Gastroesophageal sphincter (tissue), 4 donors: ENCODE measurements around the gene CCNY. TPM values are rescaled to one million over a fixed set of nuclear protein-coding genes. Genes with fewer than 3 reads are reported as not detected.

Experiments used
- ATAC-seq: fragments of 150-250 bp; one replicate; pipeline ENCODE4 v1.9.1; 2016; ENCODE audit warnings: mild to moderate bottlenecking, moderate library complexity
- H3K27ac ChIP-seq, 4 donors: fragments of 200-600 bp; sonication (generic) in 3 of 4; 1 replicate in 3 of 4; 2 replicates in 1 of 4; pipeline ENCODE4 v1.5.1; 2016 to 2019
- H3K27me3 ChIP-seq: fragments of 200-600 bp; sonication (generic); one replicate; pipeline ENCODE4 v1.5.1; 2019
- H3K36me3 ChIP-seq, 2 donors: fragments of 200-600 bp; sonication (generic); one replicate each; pipeline ENCODE4 v1.5.1; 2019; ENCODE audit warnings: control low read depth in 1 of 2
- H3K4me1 ChIP-seq, 3 donors: fragments of 200-600 bp; sonication (generic); 1 replicate in 2 of 3; 2 replicates in 1 of 3; pipeline ENCODE4 v1.5.1; 2016 to 2019; ENCODE audit warnings: control low read depth in 2 of 3
- H3K4me3 ChIP-seq, 2 donors: fragments of 200-600 bp; sonication (generic); one replicate each; pipeline ENCODE4 v1.5.1; 2019; ENCODE audit warnings: mild to moderate bottlenecking in 1 of 2, moderate library complexity in 1 of 2
- H3K9me3 ChIP-seq, 3 donors: fragments of 200-600 bp; sonication (generic); one replicate each; pipeline ENCODE4 v1.5.1; 2017 to 2019; ENCODE audit warnings: control low read depth in 2 of 3
- EP300 ChIP-seq: sonication (generic); formaldehyde crosslinking; IDR thresholded peaks from one replicate; pipeline ENCODE4 v1.6.1; 2017; ENCODE audit warnings: antibody characterized with exemption, mild to moderate bottlenecking
- POLR2A ChIP-seq, 2 donors: fragments of 450-650 bp; IDR thresholded peaks; one replicate each; pipeline ENCODE4 v1.6.1; 2017; ENCODE audit warnings: antibody characterized with exemption in 2 of 2, mild to moderate bottlenecking in 2 of 2, moderate library complexity in 1 of 2
- POLR2AphosphoS5 ChIP-seq: sonication (generic); formaldehyde crosslinking; IDR thresholded peaks from one replicate; pipeline ENCODE4 v1.6.1; 2017; ENCODE audit warnings: antibody characterized with exemption
- WGBS, 2 donors: methylation state at CpG; one replicate each; pipeline ENCODE4 v1.1.5; 2018; ENCODE audit warnings: low coverage in 1 of 2; 5-methylcytosine and 5-hydroxymethylcytosine counted together
- total RNA-seq, 4 donors: library from RNA; depleted of rRNA; stranded (reverse); fragments of >200 nt; gene quantifications; one replicate each; pipeline ENCODE4 v1.1.0, GENCODE V29; 2016
- TF ChIP-seq, protein P1 (sequence below), 4 experiments: fragments of 200-600 bp in 2 of 4; fragments of 450-650 bp in 2 of 4; sonication (generic) in 1 of 4; IDR thresholded peaks; one replicate each; pipeline ENCODE4 v1.5.1; 2017 to 2019; ENCODE audit warnings: antibody characterized with exemption in 4 of 4, mild to moderate bottlenecking in 2 of 4, moderate library complexity in 2 of 4

CCNY gene
- total RNA-seq, 4 donors from 2014 or later: 35.5 to 106 (median 63.2) TPM

DNA sequence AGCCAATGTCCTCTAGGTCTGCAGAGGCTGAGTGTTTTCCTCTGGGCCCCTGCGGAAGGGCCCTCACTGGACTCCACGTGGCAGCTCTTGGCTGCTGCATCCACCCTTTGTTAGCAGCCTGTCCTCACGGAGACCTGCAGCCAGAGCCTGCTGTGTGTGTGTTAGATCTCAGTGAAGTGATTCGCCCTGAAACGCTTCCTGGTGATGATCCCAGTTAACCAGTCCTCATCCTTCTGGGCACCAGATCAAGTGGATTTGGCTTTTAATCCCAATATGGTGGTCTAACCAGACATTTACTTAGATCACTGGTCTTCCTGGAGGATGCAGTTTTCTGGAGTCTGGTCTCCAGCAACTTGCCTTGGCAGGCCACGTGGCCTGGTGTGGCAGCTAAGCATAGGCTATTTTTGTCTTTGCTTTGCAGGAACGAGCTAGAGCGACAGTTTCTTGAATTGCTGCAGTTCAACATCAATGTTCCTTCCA, 229.3 kb downstream of the CCNY start:
- Histone ChIP-seq H3K27ac (peak overlapping the region in 3 of 4 donors; percentile 39 to 63 (median 55)), H3K4me1 (peaks cover 0 to 37% (median 20%) of the 10 kb centered on the region in 3 donors), H3K9me3 (no peaks in the 10 kb centered on the region), H3K27me3 (no peaks in the 10 kb centered on the region), H3K36me3 (peaks cover 0 to 52% of the 10 kb centered on the region in 2 donors), H3K4me3 (no peak overlapping the region)
- peak; percentile 32 for ATAC-seq
- 25 to 27% methylated on average over 6 to 7 of the region's 8 CpGs for WGBS, 2 donors
- TF ChIP-seq, protein P1, sequence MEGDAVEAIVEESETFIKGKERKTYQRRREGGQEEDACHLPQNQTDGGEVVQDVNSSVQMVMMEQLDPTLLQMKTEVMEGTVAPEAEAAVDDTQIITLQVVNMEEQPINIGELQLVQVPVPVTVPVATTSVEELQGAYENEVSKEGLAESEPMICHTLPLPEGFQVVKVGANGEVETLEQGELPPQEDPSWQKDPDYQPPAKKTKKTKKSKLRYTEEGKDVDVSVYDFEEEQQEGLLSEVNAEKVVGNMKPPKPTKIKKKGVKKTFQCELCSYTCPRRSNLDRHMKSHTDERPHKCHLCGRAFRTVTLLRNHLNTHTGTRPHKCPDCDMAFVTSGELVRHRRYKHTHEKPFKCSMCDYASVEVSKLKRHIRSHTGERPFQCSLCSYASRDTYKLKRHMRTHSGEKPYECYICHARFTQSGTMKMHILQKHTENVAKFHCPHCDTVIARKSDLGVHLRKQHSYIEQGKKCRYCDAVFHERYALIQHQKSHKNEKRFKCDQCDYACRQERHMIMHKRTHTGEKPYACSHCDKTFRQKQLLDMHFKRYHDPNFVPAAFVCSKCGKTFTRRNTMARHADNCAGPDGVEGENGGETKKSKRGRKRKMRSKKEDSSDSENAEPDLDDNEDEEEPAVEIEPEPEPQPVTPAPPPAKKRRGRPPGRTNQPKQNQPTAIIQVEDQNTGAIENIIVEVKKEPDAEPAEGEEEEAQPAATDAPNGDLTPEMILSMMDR (IDR thresholded peaks at IDR 0.05): peak in 1 of 4 experiments; percentile 12
- no peak for TF ChIP-seq POLR2A (IDR thresholded peaks at IDR 0.05)

GRCh38 chr10:35567951-35568350, 231.6 kb downstream of the CCNY start:
- peaks cover 0 to 55% of the 10 kb centered on the region in 2 donors for H3K36me3 ChIP-seq

DNA sequence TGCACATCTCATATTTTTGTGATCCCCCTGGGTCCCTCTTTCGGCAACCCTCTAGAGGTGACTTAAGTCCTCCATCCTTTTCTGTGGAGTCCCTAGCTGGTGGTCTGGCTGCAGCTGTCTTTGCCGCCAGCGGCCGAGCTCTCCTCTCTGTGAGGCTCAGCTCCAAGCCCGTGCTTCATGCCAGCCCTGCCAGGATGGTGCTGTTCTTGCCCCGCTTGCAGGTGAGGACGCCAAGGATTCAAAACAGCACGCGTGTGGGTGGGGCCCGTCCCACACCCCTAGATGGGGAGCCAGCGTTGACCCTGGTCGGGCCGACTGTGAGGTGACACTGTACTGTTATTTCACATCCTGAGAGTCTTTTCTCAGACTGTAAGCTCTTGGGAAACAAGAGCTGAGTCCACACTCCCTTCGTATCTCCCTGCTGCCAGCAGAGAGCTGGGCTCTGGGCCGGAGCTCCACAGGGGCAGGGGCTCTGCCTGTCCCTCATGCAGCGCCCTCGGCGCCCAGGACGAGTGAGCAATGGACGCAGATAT, 232.2 kb downstream of the CCNY start:
- TF ChIP-seq EP300 (no peak), POLR2A (IDR thresholded peaks at IDR 0.05) (no peak), POLR2AphosphoS5 (no peak)
- TF ChIP-seq, protein P1 (IDR thresholded peaks at IDR 0.05): no peak
- H3K27me3 ChIP-seq: no peaks in the 10 kb centered on the region
- no peak for ATAC-seq
- no peak overlapping the region for H3K4me3 ChIP-seq
- peaks cover 0 to 61% of the 10 kb centered on the region in 2 donors for H3K36me3 ChIP-seq
- no peaks in the 10 kb centered on the region for H3K9me3 ChIP-seq
- 97 to 100% methylated on average over 5 of the region's 20 CpGs for WGBS, 2 donors
- H3K27ac ChIP-seq: no peak overlapping the region
- peaks cover 0 to 31% (median 20%) of the 10 kb centered on the region in 3 donors for H3K4me1 ChIP-seq

More at GRCh38 chr10:35567951-35568350, 231.6 kb downstream of the CCNY start:
- TF ChIP-seq, protein P1 (IDR thresholded peaks at IDR 0.05): no peak
- TF ChIP-seq POLR2A (IDR thresholded peaks at IDR 0.05) (no peak), POLR2AphosphoS5 (no peak), EP300 (no peak)
- Histone ChIP-seq H3K4me1 (peaks cover 0 to 37% (median 20%) of the 10 kb centered on the region in 3 donors), H3K27me3 (no peaks in the 10 kb centered on the region), H3K4me3 (no peak overlapping the region), H3K27ac (no peak overlapping the region), H3K9me3 (no peaks in the 10 kb centered on the region)
- ATAC-seq: no peak
- 95% methylated on average over 3 of the region's 6 CpGs; no CpG with 5 or more reads in 1 of the 2 donors for WGBS, 2 donors

DNA sequence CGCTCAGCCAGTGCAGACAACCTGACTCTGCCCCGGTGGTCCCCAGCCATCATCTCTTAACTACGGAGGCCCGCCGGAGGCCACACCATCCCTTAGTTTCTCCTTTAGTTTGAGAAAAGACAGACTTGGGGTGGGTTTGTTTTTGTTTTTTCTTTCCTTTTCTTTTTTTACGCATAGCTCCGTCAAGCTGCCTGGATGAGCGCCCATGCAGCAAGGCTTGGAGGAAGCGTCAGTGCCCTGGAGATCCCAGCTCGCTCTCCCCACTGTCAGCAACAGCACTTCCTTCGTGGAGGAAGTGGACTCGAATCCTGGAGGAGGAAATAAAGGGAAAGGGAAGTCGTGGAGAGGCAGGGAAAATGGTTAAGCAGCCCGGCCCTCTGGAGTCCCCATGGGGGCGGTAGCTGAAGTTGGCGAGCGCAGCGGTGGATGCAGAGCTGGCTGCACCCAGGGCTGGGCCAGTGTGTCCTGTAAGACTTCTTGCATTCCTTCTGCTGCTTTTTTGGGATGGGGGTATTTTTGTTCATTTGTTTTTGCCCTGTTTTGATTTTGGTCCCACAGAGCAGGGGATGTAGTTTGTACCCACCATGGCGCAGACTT, 232.9 kb downstream of the CCNY start:
- no peaks in the 10 kb centered on the region for H3K9me3 ChIP-seq
- H3K27ac ChIP-seq: no peak overlapping the region
- H3K4me3 ChIP-seq: no peak overlapping the region
- H3K27me3 ChIP-seq: no peaks in the 10 kb centered on the region
- peaks cover 0 to 26% (median 18%) of the 10 kb centered on the region in 3 donors for H3K4me1 ChIP-seq
- peaks cover 0 to 66% of the 10 kb centered on the region in 2 donors for H3K36me3 ChIP-seq
- 92 to 96% methylated on average over 1 to 3 of the region's 19 CpGs for WGBS, 2 donors
- no peak for ATAC-seq
- TF ChIP-seq, protein P1 (IDR thresholded peaks at IDR 0.05): no peak
- no peak for TF ChIP-seq POLR2A (IDR thresholded peaks at IDR 0.05)
- no peak for TF ChIP-seq POLR2AphosphoS5
- TF ChIP-seq EP300: no peak

DNA sequence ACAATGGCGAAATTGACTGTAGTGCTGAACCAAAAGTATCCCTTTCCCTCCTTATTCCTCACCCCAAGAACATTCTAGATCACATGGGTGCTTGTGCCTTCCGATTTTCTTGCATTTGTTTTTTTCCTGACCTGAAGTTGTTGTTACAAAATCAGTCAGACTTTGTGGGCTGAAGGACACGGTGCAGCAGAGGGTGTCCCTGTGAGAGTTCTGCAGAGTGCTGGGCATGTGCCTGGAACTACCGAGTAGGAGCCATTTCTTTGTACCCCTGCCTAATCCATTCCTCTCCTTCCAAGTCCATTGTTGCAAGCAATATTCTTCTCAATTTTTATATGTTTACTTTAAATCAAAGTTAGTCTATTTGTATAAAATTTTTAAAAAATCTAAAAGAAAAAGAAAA, 233.5 kb downstream of the CCNY start:
- ATAC-seq: no peak
- Histone ChIP-seq H3K27ac (no peak overlapping the region), H3K9me3 (no peaks in the 10 kb centered on the region), H3K36me3 (peaks cover 0 to 72% of the 10 kb centered on the region in 2 donors), H3K4me1 (peaks cover 0 to 19% (median 12%) of the 10 kb centered on the region in 3 donors), H3K4me3 (no peak overlapping the region), H3K27me3 (no peaks in the 10 kb centered on the region)
- TF ChIP-seq POLR2A (IDR thresholded peaks at IDR 0.05) (no peak), EP300 (no peak), POLR2AphosphoS5 (no peak)
- TF ChIP-seq, protein P1 (IDR thresholded peaks at IDR 0.05): no peak
- WGBS, 2 donors: 83 to 87% methylated on average over 3 to 4 of the region's 4 CpGs
